Left lung (tissue), 10 donors: ENCODE data around the gene GMEB2. TPM values are rescaled to one million over a fixed set of nuclear protein-coding genes. Genes with fewer than 3 reads are reported as not detected.
"Not testable (repeated sequence)": the region's sequence is repeated elsewhere in the genome, so short reads cannot be mapped to it uniquely, and the experiment has no call there.

ENCODE experiments used
- ATAC-seq: fragments of 200-7000 bp; cut with Tn5 transposase; one replicate; pipeline ENCODE4 v1.9.1; 2020; ENCODE audit warnings: moderate library complexity
- DNase-seq, 4 donors: peaks; one replicate each; pipeline ENCODE4 v3.0.0-alpha.2; 2013 to 2020
- H3K27ac ChIP-seq, 2 donors: fragments of 200-600 bp; sonication (generic) in 1 of 2; one replicate each; pipeline versions ENCODE4 v1.5.0 to v1.8.0; 2020 to 2021
- H3K27me3 ChIP-seq, 2 donors: fragments of 200-600 bp; sonication (generic) in 1 of 2; one replicate each; pipeline versions ENCODE4 v1.5.0 to v1.8.0; 2020 to 2021
- H3K36me3 ChIP-seq, 2 donors: fragments of 200-600 bp; sonication (generic) in 1 of 2; one replicate each; pipeline versions ENCODE4 v1.5.0 to v1.8.0; 2020 to 2021
- H3K4me1 ChIP-seq, 2 donors: fragments of 200-600 bp; one replicate each; pipeline ENCODE4 v1.8.0; 2021
- H3K4me3 ChIP-seq, 2 donors: fragments of 200-600 bp; sonication (generic) in 1 of 2; one replicate each; pipeline versions ENCODE4 v1.5.0 to v1.8.0; 2020 to 2021; ENCODE audit warnings: mild to moderate bottlenecking in 1 of 2
- H3K9me3 ChIP-seq, 2 donors: fragments of 200-600 bp; sonication (generic) in 1 of 2; one replicate each; pipeline versions ENCODE4 v1.5.0 to v1.8.0; 2020 to 2021
- intact Hi-C, 2 donors: fragments of 100-400 bp; cut with DNase I; formaldehyde crosslinking; loops; one replicate each; pipeline versions ENCODE4 v1.11.2 to v1.14.2; 2022
- polyA plus RNA-seq, 6 donors: library from polyadenylated mRNA; unstranded; fragments of 120-200 nt; gene quantifications; one replicate each; pipeline ENCODE4 v1.2.1, GENCODE V29; 2013; ENCODE audit not compliant: insufficient read length in 6 of 6
- total RNA-seq, 2 donors: library from RNA; stranded (reverse); fragmentation: NEBNext Ultra II Directional; extraction: Animal tissue kit (Norgen Biotek cat#: 25700); gene quantifications; one replicate each; pipeline ENCODE4 v1.2.1, GENCODE V29; 2021
- TF ChIP-seq, protein P1 (sequence below), 2 donors: fragments of 200-600 bp; sonication (generic) in 1 of 2; IDR thresholded peaks; one replicate each; pipeline versions ENCODE4 v1.5.0 to v1.8.0; 2021; ENCODE audit warnings: antibody characterized with exemption in 2 of 2
- donor health status: DM: no; HTN: yes; CAD: no.
- donor health status: DM: no; HTN: no; CAD: no.

The GMEB2 gene
- total and polyA plus RNA-seq, 8 donors = 8.1 to 12.4 (median 10.2) TPM

GRCh38 chr20:63613863-63614594, 12.9 kb downstream of the GMEB2 start:
- H3K27me3 ChIP-seq, ATAC-seq, intact Hi-C loops, H3K27ac ChIP-seq, H3K4me3 ChIP-seq, H3K9me3 ChIP-seq: not testable (repeated sequence)
- Histone ChIP-seq H3K4me1 (peaks cover 0 to 29% of the 10 kb centered on the region in 2 donors), H3K36me3 (peaks cover 0 to 51% of the 10 kb centered on the region in 2 donors)
- TF ChIP-seq, protein P1, sequence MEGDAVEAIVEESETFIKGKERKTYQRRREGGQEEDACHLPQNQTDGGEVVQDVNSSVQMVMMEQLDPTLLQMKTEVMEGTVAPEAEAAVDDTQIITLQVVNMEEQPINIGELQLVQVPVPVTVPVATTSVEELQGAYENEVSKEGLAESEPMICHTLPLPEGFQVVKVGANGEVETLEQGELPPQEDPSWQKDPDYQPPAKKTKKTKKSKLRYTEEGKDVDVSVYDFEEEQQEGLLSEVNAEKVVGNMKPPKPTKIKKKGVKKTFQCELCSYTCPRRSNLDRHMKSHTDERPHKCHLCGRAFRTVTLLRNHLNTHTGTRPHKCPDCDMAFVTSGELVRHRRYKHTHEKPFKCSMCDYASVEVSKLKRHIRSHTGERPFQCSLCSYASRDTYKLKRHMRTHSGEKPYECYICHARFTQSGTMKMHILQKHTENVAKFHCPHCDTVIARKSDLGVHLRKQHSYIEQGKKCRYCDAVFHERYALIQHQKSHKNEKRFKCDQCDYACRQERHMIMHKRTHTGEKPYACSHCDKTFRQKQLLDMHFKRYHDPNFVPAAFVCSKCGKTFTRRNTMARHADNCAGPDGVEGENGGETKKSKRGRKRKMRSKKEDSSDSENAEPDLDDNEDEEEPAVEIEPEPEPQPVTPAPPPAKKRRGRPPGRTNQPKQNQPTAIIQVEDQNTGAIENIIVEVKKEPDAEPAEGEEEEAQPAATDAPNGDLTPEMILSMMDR (IDR thresholded peaks at IDR 0.05) = peak; percentile 8 to 24
- DNase-seq = peak in 1 of 4 donors; percentile 26

DNA sequence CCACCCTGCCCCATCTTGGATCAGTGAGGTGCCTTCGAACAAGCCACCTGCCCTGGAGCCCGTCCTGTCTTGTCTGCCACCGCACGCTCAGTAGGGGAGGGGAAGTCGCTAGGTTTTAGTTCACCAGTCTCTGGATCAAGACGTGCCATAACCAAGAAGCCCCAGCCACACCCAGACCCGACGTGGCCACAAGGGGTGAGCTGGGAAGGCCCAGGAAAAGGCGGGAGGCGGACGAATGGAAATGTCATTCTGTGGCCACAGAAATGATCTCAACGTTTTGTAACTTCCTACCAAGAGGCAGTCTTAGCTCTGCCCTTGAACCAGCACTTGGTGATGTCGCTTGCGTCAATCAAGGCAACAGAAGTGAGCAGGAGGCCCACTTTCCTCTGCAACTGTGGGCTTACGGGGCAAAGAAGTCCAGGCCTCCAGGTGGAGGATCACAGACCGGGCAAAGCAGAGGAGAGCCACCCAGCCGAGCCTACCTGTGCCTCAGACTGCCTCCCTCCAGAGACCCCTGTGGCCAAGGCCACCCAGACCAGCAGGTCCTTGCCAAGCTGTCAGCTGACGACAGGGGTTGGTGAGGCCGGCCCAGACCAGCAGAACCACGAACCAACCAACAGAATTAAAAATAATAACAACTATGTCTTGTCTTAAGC, 14.5 kb downstream of the GMEB2 start:
- Histone ChIP-seq H3K27me3 (no peaks in the 10 kb centered on the region), H3K36me3 (peaks cover 0 to 35% of the 10 kb centered on the region in 2 donors), H3K27ac (peak overlapping the region in 1 of 2 donors; percentile 31), H3K9me3 (no peaks in the 10 kb centered on the region), H3K4me3 (no peak overlapping the region), H3K4me1 (peaks cover 0 to 29% of the 10 kb centered on the region in 2 donors)
- ATAC-seq = peak; percentile 70
- DNase-seq = peak in 2 of 4 donors; percentile 51 to 74
- intact Hi-C loops = no loop called here
- TF ChIP-seq, protein P1 (IDR thresholded peaks at IDR 0.05) = no peak

DNA sequence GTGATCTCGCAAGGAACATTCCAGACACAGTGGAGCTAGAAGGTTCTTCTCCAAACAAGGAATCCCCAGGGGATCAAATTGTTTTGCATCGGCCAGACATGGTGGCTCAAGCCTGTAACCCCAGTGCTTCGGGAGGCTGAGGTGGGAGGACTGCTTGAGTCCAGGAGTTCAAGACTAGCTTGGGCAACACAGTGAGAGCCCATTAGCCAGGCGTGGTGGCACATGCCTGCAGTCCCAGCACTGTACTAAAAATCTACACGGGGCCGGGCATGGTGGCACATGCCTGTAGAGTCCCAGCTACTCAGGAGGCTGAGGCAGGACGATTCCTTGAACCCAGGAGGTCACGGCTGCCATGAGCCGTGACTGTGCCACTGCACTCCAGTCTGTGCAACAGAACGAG, 15.3 kb downstream of the GMEB2 start:
- Histone ChIP-seq H3K9me3 (no peaks in the 10 kb centered on the region), H3K36me3 (peaks cover 0 to 28% of the 10 kb centered on the region in 2 donors), H3K4me1 (peaks cover 0 to 32% of the 10 kb centered on the region in 2 donors), H3K27ac (no peak overlapping the region), H3K27me3 (no peaks in the 10 kb centered on the region), H3K4me3 (no peak overlapping the region)
- TF ChIP-seq, protein P1 (IDR thresholded peaks at IDR 0.05) = no peak
- no peak for ATAC-seq
- peak in 1 of 4 donors; percentile 41 for DNase-seq
- intact Hi-C loops = no loop called here

- H3K4me3 ChIP-seq = no peak overlapping the region
- ATAC-seq (no peak), DNase-seq (peak in 1 of 4 donors; percentile 41)
- intact Hi-C loops = no loop called here
- peaks cover 0 to 33% of the 10 kb centered on the region in 2 donors for H3K4me1 ChIP-seq
- H3K27me3 ChIP-seq = no peaks in the 10 kb centered on the region
- peaks cover 0 to 19% of the 10 kb centered on the region in 2 donors for H3K36me3 ChIP-seq
- H3K9me3 ChIP-seq = no peaks in the 10 kb centered on the region
- no peak overlapping the region for H3K27ac ChIP-seq
- TF ChIP-seq, protein P1 (IDR thresholded peaks at IDR 0.05) = no peak
These were observed 16.1 kb downstream of the GMEB2 start for GRCh38 chr20:63610581-63611435.
